Measurements from ENCODE around the gene SLC13A4. TPM values are rescaled to one million over a fixed set of nuclear protein-coding genes. Genes with fewer than 3 reads are reported as not detected.

Gene SLC13A4
- total and polyA plus RNA-seq, 4 donors, result 0.01 to 0.17 (median 0.10) TPM

- TF ChIP-seq REST (IDR thresholded peaks at IDR 0.05) (no peak), FOXA2 (IDR thresholded peaks at IDR 0.05) (no peak), MAX (IDR thresholded peaks at IDR 0.05) (no peak), JUND (IDR thresholded peaks at IDR 0.05) (no peak), ZBTB33 (IDR thresholded peaks at IDR 0.05) (no peak), YY1 (IDR thresholded peaks at IDR 0.05) (no peak), FOXA1 (IDR thresholded peaks at IDR 0.05) (no peak), NR2F2 (IDR thresholded peaks at IDR 0.05) (no peak)
These were observed 44.4 kb downstream of the SLC13A4 start (continued) for GRCh38 chr7:135683609-135684008.

- WGBS, result 98% methylated on average over 3 of the region's 3 CpGs
- DNase-seq (ENCODE audit: low spot score), result no peak
These were observed 45.8 kb downstream of the SLC13A4 start for GRCh38 chr7:135682191-135682590.

GRCh38 chr7:135681762-135682161 is 46.2 kb downstream of the SLC13A4 start:
- H3K9me3 ChIP-seq (ENCODE audit: control insufficient read depth in 4 of 4, low read length in 3 of 4), result no peaks in the 10 kb centered on the region

More at GRCh38 chr7:135682191-135682590, 45.8 kb downstream of the SLC13A4 start:
- Histone ChIP-seq H3K36me3 (ENCODE audit: control insufficient read depth in 4 of 4, insufficient read depth in 3 of 4, low read depth in 1 of 4, low read length in 3 of 4) (peaks cover 0 to 6% (median 0%) of the 10 kb centered on the region in 4 donors), H3K27ac (ENCODE audit: low read depth in 1 of 2, low read length in 2 of 2) (no peak overlapping the region), H3K9me3 (ENCODE audit: control insufficient read depth in 4 of 4, low read length in 3 of 4) (no peaks in the 10 kb centered on the region), H3K9ac (ENCODE audit: low read depth in 1 of 2, low read length in 2 of 2) (no peak overlapping the region), H3K4me3 (ENCODE audit: low read depth in 1 of 3, low read length in 3 of 3) (no peak overlapping the region), H3K27me3 (ENCODE audit: control insufficient read depth in 4 of 4, insufficient read depth in 4 of 4, low read length in 3 of 4) (no peaks in the 10 kb centered on the region), H3K4me1 (ENCODE audit: control insufficient read depth in 4 of 4, insufficient read depth in 4 of 4, low read length in 3 of 4) (peaks cover 0 to 16% (median 12%) of the 10 kb centered on the region in 4 donors)
- TF ChIP-seq RAD21 (IDR thresholded peaks at IDR 0.05) (no peak), HNF4G (IDR thresholded peaks at IDR 0.05) (no peak), FOXA1 (IDR thresholded peaks at IDR 0.05) (no peak), YY1 (IDR thresholded peaks at IDR 0.05) (no peak), NR2F2 (IDR thresholded peaks at IDR 0.05) (no peak)

More at GRCh38 chr7:135681762-135682161, 46.2 kb downstream of the SLC13A4 start:
- Histone ChIP-seq H3K4me3 (ENCODE audit: low read depth in 1 of 3, low read length in 3 of 3) (no peak overlapping the region), H3K27ac (ENCODE audit: low read depth in 1 of 2, low read length in 2 of 2) (no peak overlapping the region), H3K27me3 (ENCODE audit: control insufficient read depth in 4 of 4, insufficient read depth in 4 of 4, low read length in 3 of 4) (no peaks in the 10 kb centered on the region), H3K4me1 (ENCODE audit: control insufficient read depth in 4 of 4, insufficient read depth in 4 of 4, low read length in 3 of 4) (peaks cover 0 to 16% (median 12%) of the 10 kb centered on the region in 4 donors), H3K36me3 (ENCODE audit: control insufficient read depth in 4 of 4, insufficient read depth in 3 of 4, low read depth in 1 of 4, low read length in 3 of 4) (peaks cover 0 to 6% (median 0%) of the 10 kb centered on the region in 4 donors), H3K9ac (ENCODE audit: low read depth in 1 of 2, low read length in 2 of 2) (no peak overlapping the region)
- WGBS, result 91% methylated on average over 5 of the region's 5 CpGs
- no peak for DNase-seq (ENCODE audit: low spot score)
- no peak for TF ChIP-seq HNF4A (conservative IDR thresholded peaks at IDR 0.05)
- TF ChIP-seq GABPA (IDR thresholded peaks at IDR 0.05 in 1 of 2, conservative IDR thresholded peaks at IDR 0.05 in 1 of 2), result no peak

Data from liver (tissue), 9 donors.